IMR-90 (cell line): ENCODE results near the gene MRPS5. TPM values are rescaled to one million over a fixed set of nuclear protein-coding genes. Genes with fewer than 3 reads are reported as not detected.

ENCODE experiments used
- polyA plus RNA-seq, 3 experiments: library from polyadenylated mRNA; depleted of rRNA; stranded (reverse); fragments of >200 nt; gene quantifications; 2 replicates each; pipeline ENCODE4 v1.2.3, GENCODE V29; 2012; ENCODE audit warnings: low replicate concordance in 1 of 3
- total RNA-seq: library from RNA; depleted of rRNA; stranded (reverse); fragments of >200 nt; gene quantifications from 2 replicates; pipeline ENCODE4 v1.2.3, GENCODE V29; 2012
- TF ChIP-seq, protein P1 (sequence below): fragments of 150-350 bp; IDR thresholded peaks from 2 replicates; pipeline ENCODE4 v1.6.1; 2016; ENCODE audit warnings: low read depth, mild to moderate bottlenecking, low read length, moderate library complexity, borderline replicate concordance

Gene MRPS5
- total and polyA plus RNA-seq, 2 of the 4 experiments (the other 2 are of a cell fraction): 27.6 to 44.1 TPM

DNA sequence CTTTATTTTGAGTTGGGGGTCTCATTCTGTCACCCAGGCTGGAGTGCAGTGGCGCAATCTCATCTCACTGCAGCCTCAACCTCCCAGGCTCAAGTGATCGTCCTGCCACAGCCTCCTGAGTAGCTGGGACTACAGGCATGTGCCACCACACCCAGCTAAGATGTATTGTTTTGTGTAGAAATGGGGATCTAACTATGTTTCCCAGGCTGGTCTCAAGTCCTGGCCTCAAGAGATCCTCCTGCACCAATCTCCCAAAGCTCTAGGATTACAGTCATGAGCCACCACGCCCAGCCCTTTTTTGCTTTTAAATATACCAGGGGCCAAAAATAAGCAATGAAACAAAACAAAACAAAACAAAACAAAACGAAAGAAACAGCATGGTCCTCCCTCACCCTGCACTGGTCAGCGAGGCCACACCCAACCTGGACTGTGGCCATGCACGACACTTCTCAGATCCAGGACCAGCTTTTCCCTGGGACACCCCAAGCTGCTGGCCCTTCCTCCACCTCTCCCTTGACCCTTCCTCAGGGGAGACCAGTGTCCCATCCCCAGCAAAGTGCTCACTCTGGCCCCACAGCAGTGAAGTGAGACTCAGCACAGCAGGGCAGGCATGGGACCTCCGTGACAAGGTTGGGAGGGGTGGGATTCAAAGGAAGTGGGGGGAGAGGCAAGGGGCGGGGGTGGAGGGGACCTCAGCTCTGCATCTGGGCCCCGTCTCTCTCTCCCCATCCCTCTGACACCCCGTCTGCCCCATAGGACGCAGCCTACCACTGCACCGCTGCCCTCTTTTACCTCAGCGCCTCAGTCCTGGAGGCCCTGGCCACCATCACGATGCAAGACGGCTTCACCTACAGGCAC, 72.6 kb downstream of the MRPS5 start (continued):
- TF ChIP-seq, protein P1, sequence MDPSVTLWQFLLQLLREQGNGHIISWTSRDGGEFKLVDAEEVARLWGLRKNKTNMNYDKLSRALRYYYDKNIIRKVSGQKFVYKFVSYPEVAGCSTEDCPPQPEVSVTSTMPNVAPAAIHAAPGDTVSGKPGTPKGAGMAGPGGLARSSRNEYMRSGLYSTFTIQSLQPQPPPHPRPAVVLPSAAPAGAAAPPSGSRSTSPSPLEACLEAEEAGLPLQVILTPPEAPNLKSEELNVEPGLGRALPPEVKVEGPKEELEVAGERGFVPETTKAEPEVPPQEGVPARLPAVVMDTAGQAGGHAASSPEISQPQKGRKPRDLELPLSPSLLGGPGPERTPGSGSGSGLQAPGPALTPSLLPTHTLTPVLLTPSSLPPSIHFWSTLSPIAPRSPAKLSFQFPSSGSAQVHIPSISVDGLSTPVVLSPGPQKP: no peak
